ENCODE measurements around the gene SULF2. TPM values are rescaled to one million over a fixed set of nuclear protein-coding genes. Genes with fewer than 3 reads are reported as not detected.

The SULF2 gene
- total and polyA plus RNA-seq, 9 of the 15 experiments (the other 6 are each of a cell fraction or from before 2014, with no cell fraction given): 0.33 TPM; not detected in 8

DNA sequence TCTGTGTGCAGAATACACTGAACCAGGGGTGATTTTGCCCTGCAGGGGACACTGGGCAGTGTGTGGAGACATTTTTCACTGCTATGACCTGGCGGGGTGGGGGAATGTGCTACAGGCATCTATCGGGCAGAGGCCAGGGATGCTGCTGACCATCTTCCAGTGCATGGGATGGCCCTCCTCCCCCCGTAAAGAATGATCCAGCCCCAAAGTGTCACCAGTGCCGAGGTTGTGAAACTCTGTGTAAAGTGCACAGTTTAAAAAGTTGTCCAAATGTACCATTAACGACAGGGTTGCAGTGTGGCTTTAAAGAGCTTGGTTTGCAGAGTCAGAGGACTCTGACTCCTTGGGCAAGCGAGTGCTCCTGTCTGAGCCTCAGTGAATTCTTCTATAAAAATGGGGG is 72.1 kb downstream of the SULF2 start:
- peaks cover 37 to 75% of the 10 kb centered on the region in 2 experiments for H3K27me3 ChIP-seq (ENCODE audit: control insufficient read depth in 2 of 2, insufficient read depth in 2 of 2, low read length in 2 of 2)
- ATAC-seq (no peak), FAIRE-seq (no peak), DNase-seq (ENCODE audit: extremely low read depth in 1 of 4, low spot score in 3 of 4) (no peak)
- BruUV-seq (replicated peaks): no TSS peak
- 0% methylated on average over 5 of the region's 6 CpGs for WGBS (ENCODE audit: insufficient coverage, low coverage, missing lambda C conversion rate)
- TF ChIP-seq EGR1 (conservative IDR thresholded peaks at IDR 0.05): no peak
- TF ChIP-seq, protein P1, sequence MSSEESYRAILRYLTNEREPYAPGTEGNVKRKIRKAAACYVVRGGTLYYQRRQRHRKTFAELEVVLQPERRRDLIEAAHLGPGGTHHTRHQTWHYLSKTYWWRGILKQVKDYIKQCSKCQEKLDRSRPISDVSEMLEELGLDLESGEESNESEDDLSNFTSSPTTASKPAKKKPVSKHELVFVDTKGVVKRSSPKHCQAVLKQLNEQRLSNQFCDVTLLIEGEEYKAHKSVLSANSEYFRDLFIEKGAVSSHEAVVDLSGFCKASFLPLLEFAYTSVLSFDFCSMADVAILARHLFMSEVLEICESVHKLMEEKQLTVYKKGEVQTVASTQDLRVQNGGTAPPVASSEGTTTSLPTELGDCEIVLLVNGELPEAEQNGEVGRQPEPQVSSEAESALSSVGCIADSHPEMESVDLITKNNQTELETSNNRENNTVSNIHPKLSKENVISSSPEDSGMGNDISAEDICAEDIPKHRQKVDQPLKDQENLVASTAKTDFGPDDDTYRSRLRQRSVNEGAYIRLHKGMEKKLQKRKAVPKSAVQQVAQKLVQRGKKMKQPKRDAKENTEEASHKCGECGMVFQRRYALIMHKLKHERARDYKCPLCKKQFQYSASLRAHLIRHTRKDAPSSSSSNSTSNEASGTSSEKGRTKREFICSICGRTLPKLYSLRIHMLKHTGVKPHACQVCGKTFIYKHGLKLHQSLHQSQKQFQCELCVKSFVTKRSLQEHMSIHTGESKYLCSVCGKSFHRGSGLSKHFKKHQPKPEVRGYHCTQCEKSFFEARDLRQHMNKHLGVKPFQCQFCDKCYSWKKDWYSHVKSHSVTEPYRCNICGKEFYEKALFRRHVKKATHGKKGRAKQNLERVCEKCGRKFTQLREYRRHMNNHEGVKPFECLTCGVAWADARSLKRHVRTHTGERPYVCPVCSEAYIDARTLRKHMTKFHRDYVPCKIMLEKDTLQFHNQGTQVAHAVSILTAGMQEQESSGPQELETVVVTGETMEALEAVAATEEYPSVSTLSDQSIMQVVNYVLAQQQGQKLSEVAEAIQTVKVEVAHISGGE (CRISPR knock-in tag; IDR thresholded peaks at IDR 0.05): peak in 1 of 3 experiments; percentile 57; a peak in 2 of 6 replicates
- no peak for TF ChIP-seq HMGN3 (IDR thresholded peaks at IDR 0.05; ENCODE audit: borderline replicate concordance, extremely low read depth, insufficient read length, low read depth, low read length)
- TF ChIP-seq SREBF1 (IDR thresholded peaks at IDR 0.05; ENCODE audit: borderline replicate concordance, low read depth, low read length): no peak
- no peak for TF ChIP-seq HNRNPH1 (optimal IDR thresholded peaks at IDR 0.05; ENCODE audit: low read depth, low read length)
- TF ChIP-seq JUND (IDR thresholded peaks at IDR 0.05; ENCODE audit: borderline replicate concordance, low read depth, low read length): no peak
- TF ChIP-seq JUND (tag; IDR thresholded peaks at IDR 0.05; ENCODE audit: borderline replicate concordance, low read depth, low read length): no peak
- in situ Hi-C loops (cut with MboI): no loop called here
- ChIA-PET POLR2A (no interaction called here), CTCF (ENCODE audit: low intra/inter-chr PET ratio) (interaction anchor here (1.7 kb wide), 1 partner anchor 36 kb away, joined by 5 read pairs; no protein-coding TSS in a partner anchor)
- peaks cover 2% of the 10 kb centered on the region for H3K9me1 ChIP-seq (ENCODE audit: control insufficient read depth, insufficient read depth, low read length)
- no peaks in the 10 kb centered on the region for H3K79me2 ChIP-seq (ENCODE audit: control insufficient read depth, insufficient read depth, low read length)
- H3K4me1 ChIP-seq (replicated peaks in 1 of 2; ENCODE audit: control insufficient read depth in 2 of 2, insufficient read depth in 2 of 2, low read length in 2 of 2): no peaks in the 10 kb centered on the region
- no peak overlapping the region for H3K4me2 ChIP-seq (ENCODE audit: insufficient read depth, low read length)
- H4K20me1 ChIP-seq (replicated peaks; ENCODE audit: control insufficient read depth, insufficient read depth, low read length): peaks cover 2% of the 10 kb centered on the region; the same call in 1 of the 2 replicates
- H3K4me3 ChIP-seq: no peak overlapping the region
- no peaks in the 10 kb centered on the region for H3K9me3 ChIP-seq (replicated peaks; ENCODE audit: control insufficient read depth, insufficient read depth, low read depth, low read length)
- H3K9ac ChIP-seq (ENCODE audit: insufficient read depth in 1 of 2, low read depth in 2 of 2, low read length in 2 of 2): no peak overlapping the region
- no peak overlapping the region for H3K27ac ChIP-seq (ENCODE audit: extremely low read depth, low read depth, low read length)
- no peaks in the 10 kb centered on the region for H3K36me3 ChIP-seq (ENCODE audit: control insufficient read depth, insufficient read depth, low read length)
- intact Hi-C loops (cut with micrococcal nuclease): loop anchor here (2.0 to 5.0 kb wide), 2 partner anchors 36 to 51 kb away; no protein-coding TSS in a partner anchor
- H2AFZ ChIP-seq (ENCODE audit: low read depth, low read length): no peak overlapping the region
